ENCODE data around the gene MAP2K3. TPM values are rescaled to one million over a fixed set of nuclear protein-coding genes. Genes with fewer than 3 reads are reported as not detected.

MAP2K3 gene
- total RNA-seq, 4 donors from 2014 or later = 3.3 to 37.0 (median 12.5) TPM

DNA sequence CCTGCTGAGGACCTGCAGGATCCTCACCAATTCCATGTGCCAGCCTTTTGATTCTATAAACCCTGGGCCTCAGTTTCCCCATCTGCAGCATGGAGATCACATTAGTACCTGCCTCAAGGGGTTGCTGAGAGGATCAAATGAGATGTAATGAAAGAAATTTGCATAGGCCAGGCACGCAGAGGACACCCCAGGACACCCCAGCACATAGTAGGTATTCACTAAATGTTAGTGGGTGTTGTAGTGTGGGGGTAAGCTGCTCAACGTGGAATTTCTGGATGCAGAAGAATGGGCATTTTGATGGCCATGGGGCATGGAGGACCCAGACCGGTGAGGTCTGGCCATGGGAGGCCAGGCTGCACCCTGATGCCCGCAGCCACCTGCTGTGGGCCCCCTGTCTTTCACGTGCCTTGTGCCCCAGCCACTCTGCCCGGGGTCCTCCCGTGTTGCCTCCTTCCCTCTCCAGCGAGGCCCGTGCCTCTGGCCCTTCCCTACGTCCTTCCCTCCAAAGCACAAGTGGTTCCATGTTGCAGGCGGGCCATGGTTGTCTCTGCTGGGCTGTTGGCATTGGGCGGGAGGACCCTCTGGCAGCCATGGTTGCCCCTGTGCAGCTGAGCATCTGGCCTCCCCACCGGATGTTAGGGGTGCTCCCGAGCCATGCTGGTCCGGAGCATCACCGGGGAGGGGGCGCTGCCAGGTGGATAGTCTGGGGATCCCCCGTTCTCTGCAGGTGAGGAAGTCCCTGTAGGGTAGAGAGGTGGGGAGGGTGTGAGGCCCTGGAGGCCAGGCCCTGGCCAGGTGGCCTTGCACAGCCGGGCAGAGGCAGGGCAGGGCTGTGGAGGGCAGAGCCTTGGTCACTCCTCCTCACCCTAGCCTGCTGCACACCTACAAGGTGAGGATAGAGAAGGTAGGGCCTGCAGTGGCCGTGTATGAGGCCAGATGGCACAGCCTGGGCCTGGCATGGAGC, 8.6 kb downstream of the MAP2K3 start:
- H3K4me1 ChIP-seq = peaks cover 0 to 9% of the 10 kb centered on the region in 2 donors
- H3K9me3 ChIP-seq = no peaks in the 10 kb centered on the region
- no peak overlapping the region for H3K27ac ChIP-seq
- H3K27me3 ChIP-seq = no peaks in the 10 kb centered on the region
- no peaks in the 10 kb centered on the region for H3K36me3 ChIP-seq
- no peak for DNase-seq
- TF ChIP-seq CTCF (IDR thresholded peaks at IDR 0.05) (no peak), POLR2A (IDR thresholded peaks at IDR 0.05) (no peak)
- no peak overlapping the region for H3K4me3 ChIP-seq
- intact Hi-C loops (cut with DNase I; ENCODE audit: low total_unique reads) = no loop called here

GRCh38 chr17:21293831-21294210, 9.3 kb downstream of the MAP2K3 start:
- Histone ChIP-seq H3K36me3 (no peaks in the 10 kb centered on the region), H3K9me3 (no peaks in the 10 kb centered on the region), H3K4me1 (peaks cover 0 to 5% of the 10 kb centered on the region in 2 donors), H3K27ac (no peak overlapping the region), H3K4me3 (no peak overlapping the region), H3K27me3 (no peaks in the 10 kb centered on the region)
- TF ChIP-seq POLR2A (IDR thresholded peaks at IDR 0.05) = no peak
- no peak for TF ChIP-seq CTCF (IDR thresholded peaks at IDR 0.05)
- intact Hi-C loops (cut with DNase I; ENCODE audit: low total_unique reads) = no loop called here
- DNase-seq = no peak

DNA sequence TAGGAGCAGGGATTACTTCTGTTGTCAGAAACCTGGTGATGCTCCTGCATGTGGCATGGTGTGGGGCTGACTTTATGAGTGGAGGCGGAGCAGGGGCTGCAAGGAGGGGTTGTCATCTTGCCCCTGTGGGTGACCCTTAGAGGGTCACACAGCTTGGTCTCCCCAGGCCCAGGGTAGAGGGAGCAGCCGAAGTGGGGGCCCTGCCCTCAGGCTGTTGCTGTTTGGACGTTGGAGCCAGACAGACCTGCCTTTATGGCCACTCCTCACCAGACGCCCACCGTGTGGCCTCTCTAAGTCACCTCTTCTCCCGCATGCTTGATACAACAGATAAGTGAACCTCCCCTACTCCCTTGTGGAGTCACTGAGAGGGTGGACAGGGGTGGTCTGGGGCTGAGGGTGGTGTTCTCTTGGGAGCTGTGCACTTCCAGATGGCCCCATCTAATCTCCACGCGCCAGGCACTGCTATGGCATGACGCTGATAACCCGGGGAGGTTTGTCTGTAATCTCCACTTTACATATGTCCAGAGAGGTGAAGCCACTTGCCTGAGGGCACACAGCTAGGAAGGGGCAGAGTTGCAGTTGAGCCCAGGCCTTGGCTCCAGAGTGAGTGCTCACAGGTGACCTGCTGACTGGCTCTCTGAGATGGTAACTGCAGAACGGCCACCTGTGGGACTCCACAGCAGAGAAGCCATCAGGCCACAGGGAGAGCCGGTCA, 10.0 kb downstream of the MAP2K3 start:
- intact Hi-C loops (cut with DNase I; ENCODE audit: low total_unique reads) = no loop called here
- Histone ChIP-seq H3K36me3 (no peaks in the 10 kb centered on the region), H3K9me3 (no peaks in the 10 kb centered on the region), H3K27ac (no peak overlapping the region), H3K27me3 (no peaks in the 10 kb centered on the region), H3K4me3 (no peak overlapping the region), H3K4me1 (no peaks in the 10 kb centered on the region)
- TF ChIP-seq CTCF (IDR thresholded peaks at IDR 0.05) = no peak
- TF ChIP-seq POLR2A (IDR thresholded peaks at IDR 0.05) = no peak
- no peak for DNase-seq

- Histone ChIP-seq H3K36me3 (no peaks in the 10 kb centered on the region), H3K4me3 (no peak overlapping the region), H3K4me1 (no peaks in the 10 kb centered on the region), H3K9me3 (no peaks in the 10 kb centered on the region), H3K27me3 (no peaks in the 10 kb centered on the region), H3K27ac (no peak overlapping the region)
- DNase-seq = no peak
- TF ChIP-seq POLR2A (IDR thresholded peaks at IDR 0.05) = no peak
- TF ChIP-seq CTCF (IDR thresholded peaks at IDR 0.05) = no peak
- intact Hi-C loops (cut with DNase I; ENCODE audit: low total_unique reads) = no loop called here
Observed at GRCh38 chr17:21295036-21295952, 10.8 kb downstream of the MAP2K3 start.
